T-helper 2 cell treated with Interferon-gamma antibody and Interleukin-4, amounts not matched to agents 5 μg/mL and 100 μg/mL, for 36 hours (primary cell): ENCODE results near the gene SCN8A.
"Not testable (repeated sequence)": the region's sequence is repeated elsewhere in the genome, so short reads cannot be mapped to it uniquely, and the experiment has no call there.

Experiments
- DNase-seq: peaks from one replicate; pipeline ENCODE4 v3.0.0; 2021; ENCODE audit warnings: low spot score
- H3K27ac Mint-ChIP-seq: one replicate; pipeline ENCODE4 v1.8.0; 2021; ENCODE audit warnings: mild to moderate bottlenecking, mixed read lengths
- H3K27me3 Mint-ChIP-seq: one replicate; pipeline ENCODE4 v1.8.0; 2021; ENCODE audit warnings: low read depth, mixed read lengths
- H3K36me3 Mint-ChIP-seq: one replicate; pipeline ENCODE4 v1.8.0; 2021; ENCODE audit warnings: low read depth, mixed read lengths
- H3K4me1 Mint-ChIP-seq: one replicate; pipeline ENCODE4 v1.8.0; 2021; ENCODE audit warnings: low read depth, mixed read lengths
- H3K4me3 Mint-ChIP-seq: one replicate; pipeline ENCODE4 v1.8.0; 2022; ENCODE audit warnings: mild to moderate bottlenecking, moderate library complexity, mixed read lengths
- H3K9me3 Mint-ChIP-seq: one replicate; pipeline ENCODE4 v1.8.0; 2021; ENCODE audit warnings: mixed read lengths

SCN8A gene

DNA sequence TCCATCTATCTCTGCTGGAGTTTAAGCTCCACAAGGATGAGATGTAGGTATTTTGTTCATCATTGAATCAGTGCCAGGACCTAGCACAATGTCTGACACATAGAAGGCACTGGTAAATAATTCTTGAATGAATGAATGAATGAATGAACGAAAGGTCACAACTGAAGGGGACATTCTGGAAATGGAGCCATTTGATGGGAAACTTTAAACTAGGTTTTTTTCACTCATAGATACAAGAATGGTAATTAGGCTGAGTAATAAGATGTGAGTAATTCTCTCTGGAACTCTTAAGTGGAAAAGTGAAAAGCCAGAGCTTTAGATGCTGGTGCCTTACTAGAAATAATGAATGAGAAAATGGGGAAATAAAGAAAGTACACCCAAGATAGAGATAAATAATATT lies 44.3 kb downstream of the SCN8A start:
- DNase-seq = no peak
- Mint-ChIP-seq H3K27me3 (peaks cover 5% of the 10 kb centered on the region), H3K27ac (no peak overlapping the region), H3K9me3 (no peaks in the 10 kb centered on the region), H3K4me3 (no peak overlapping the region), H3K36me3 (no peaks in the 10 kb centered on the region), H3K4me1 (no peaks in the 10 kb centered on the region)

DNA sequence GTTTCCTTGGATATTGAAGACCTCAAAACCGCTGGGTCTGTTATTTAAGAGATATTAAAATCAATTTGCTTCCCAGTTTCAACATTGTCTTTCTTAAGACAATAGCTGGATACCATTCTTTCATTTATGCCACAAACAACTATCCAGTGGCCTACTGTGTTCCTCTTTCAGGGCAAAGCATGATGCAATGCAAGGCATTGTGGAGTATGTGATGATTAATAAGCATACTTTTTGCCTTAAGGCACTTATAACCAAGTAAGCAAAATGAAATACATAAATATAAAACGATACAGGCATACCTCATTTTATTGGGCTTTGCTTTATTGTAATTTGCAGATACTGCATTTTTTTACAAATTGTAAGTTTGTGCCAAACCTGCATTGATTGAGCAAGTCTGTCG lies 45.5 kb downstream of the SCN8A start:
- Mint-ChIP-seq H3K4me1 (no peaks in the 10 kb centered on the region), H3K4me3 (no peak overlapping the region), H3K36me3 (no peaks in the 10 kb centered on the region), H3K27me3 (peaks cover 1% of the 10 kb centered on the region), H3K9me3 (no peaks in the 10 kb centered on the region), H3K27ac (no peak overlapping the region)
- DNase-seq = no peak

DNA sequence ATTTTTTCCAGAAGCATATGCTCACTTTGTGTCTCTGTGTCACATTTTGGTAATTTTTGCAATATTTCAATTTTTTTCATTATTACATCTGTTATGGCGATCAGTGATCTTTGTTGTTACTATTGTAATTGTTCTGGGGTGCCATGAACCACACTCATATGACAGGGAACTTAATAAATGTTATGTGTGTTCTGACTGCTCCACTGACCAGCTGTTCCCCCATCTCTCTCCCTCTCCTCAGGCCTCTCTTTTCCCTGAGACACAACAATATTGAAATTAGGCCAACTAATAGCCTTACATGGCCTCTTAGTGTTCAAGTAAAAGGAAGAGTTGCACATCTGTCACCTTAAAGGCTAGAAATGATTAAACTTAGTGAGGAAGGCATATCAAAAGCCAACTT lies 46.0 kb downstream of the SCN8A start:
- Mint-ChIP-seq H3K27me3 (peaks cover 1% of the 10 kb centered on the region), H3K9me3 (no peaks in the 10 kb centered on the region), H3K36me3 (no peaks in the 10 kb centered on the region), H3K4me3 (no peak overlapping the region), H3K4me1 (no peaks in the 10 kb centered on the region), H3K27ac (no peak overlapping the region)
- DNase-seq = no peak

DNA sequence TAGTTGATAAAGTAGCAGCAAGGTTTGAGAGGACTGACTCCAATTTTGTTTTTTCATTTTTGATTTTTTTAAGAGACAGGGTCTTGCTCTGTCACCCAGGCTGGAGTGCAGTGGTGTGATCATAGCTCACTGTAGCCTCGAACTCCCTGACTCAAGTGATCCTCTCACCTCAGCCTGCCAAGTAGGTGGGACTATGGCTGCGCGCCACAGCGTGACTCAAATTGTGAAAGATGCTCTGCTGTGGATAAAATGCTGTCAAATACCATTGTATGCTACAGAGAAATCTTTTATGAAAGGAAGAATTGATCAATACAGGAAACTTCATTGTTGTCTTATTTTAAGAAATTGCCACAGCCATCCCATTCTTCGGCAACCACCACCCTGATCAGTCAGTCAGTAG lies 48.3 kb downstream of the SCN8A start:
- Mint-ChIP-seq H3K4me1 (no peaks in the 10 kb centered on the region), H3K27me3 (peaks cover 1% of the 10 kb centered on the region), H3K4me3 (no peak overlapping the region), H3K36me3 (no peaks in the 10 kb centered on the region), H3K9me3 (no peaks in the 10 kb centered on the region), H3K27ac (no peak overlapping the region)
- DNase-seq = no peak

DNA sequence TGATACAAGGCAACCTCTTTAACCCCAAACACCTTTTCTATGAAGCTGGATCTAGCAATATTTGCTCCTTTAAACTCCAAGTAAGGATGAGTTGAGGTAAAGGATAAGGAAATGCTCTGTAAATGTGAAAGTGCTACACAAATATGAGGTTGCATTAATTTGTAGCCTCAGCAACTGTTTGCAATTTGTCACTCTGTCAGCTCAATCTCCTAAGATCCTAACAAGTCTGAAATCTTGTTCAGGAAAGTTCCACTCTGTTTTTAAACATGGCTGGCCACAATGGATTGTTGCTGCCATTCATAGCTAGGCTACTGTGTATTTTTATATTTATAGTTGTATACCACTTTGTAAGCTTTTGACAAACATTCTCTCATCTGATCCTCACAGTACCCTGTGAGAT lies 51.3 kb downstream of the SCN8A start:
- Mint-ChIP-seq H3K4me1 (no peaks in the 10 kb centered on the region), H3K36me3 (no peaks in the 10 kb centered on the region), H3K27ac (no peak overlapping the region), H3K9me3 (no peaks in the 10 kb centered on the region), H3K27me3 (no peaks in the 10 kb centered on the region), H3K4me3 (no peak overlapping the region)
- no peak for DNase-seq

DNA sequence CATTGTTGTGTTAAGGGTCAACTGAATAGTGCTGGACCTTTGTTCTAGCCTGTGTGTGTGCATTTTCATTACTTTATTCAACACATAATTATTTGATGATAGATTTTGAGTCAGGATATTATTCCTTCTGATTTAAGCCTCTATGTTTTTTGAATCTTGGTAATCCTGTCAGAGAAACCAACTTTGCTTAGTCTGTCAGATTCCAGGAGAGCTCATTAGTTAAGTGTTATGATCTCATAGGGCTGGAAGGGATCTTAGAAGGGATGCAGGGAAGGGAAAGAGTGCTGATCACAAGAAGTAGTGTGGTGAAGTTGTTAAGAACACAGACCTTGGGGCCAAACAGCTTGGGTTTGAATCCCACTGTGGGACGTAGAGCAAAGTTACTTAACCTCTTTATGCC lies 52.9 kb downstream of the SCN8A start:
- no peak for DNase-seq
- no peaks in the 10 kb centered on the region for H3K4me1 Mint-ChIP-seq
- H3K27ac Mint-ChIP-seq = no peak overlapping the region
- H3K27me3 Mint-ChIP-seq = no peaks in the 10 kb centered on the region
- H3K36me3 Mint-ChIP-seq = no peaks in the 10 kb centered on the region
- H3K4me3 Mint-ChIP-seq = no peak overlapping the region
- no peaks in the 10 kb centered on the region for H3K9me3 Mint-ChIP-seq

DNA sequence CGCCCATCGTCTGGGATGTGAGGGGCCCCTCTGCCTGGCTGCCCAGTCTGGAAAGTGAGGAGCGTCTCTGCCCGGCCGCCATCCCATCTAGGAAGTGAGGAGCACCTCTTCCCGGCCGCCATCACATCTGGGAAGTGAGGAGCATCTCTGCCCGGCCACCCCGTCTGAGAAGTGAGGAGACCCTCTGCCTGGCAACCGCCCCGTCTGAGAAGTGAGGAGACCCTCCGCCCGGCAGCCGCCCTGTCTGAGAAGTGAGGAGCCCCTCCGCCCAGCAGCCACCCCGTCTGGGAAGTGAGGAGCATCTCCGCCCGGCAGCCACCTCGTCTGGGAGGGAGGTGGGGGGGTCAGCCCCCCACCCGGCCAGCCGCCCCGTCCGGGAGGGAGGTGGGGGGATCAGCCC lies 53.7 kb downstream of the SCN8A start:
- H3K9me3 Mint-ChIP-seq, H3K36me3 Mint-ChIP-seq, H3K4me1 Mint-ChIP-seq, H3K27me3 Mint-ChIP-seq, H3K27ac Mint-ChIP-seq, DNase-seq, H3K4me3 Mint-ChIP-seq: not testable (repeated sequence)

DNA sequence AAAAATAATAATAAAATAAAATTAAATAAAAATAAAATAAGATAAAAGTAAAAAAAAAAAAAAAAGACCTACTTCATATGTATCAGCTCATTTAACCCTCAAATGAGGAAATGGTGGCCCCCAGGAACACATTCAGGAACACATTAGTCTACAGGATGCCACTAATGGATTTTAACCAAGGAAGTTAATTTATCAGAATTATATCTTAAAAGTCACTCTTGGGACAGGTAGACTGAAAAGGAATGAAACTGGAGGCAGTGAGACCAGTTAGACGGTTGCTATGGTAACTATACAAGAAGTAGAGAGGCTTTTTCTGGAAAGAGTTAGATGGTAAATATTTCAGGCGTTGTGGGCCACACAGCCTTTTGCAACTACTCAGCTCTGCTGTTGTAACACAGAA lies 54.9 kb downstream of the SCN8A start:
- Mint-ChIP-seq H3K27ac (no peak overlapping the region), H3K4me1 (no peaks in the 10 kb centered on the region), H3K4me3 (no peak overlapping the region), H3K36me3 (no peaks in the 10 kb centered on the region), H3K27me3 (no peaks in the 10 kb centered on the region), H3K9me3 (no peaks in the 10 kb centered on the region)
- DNase-seq = no peak

DNA sequence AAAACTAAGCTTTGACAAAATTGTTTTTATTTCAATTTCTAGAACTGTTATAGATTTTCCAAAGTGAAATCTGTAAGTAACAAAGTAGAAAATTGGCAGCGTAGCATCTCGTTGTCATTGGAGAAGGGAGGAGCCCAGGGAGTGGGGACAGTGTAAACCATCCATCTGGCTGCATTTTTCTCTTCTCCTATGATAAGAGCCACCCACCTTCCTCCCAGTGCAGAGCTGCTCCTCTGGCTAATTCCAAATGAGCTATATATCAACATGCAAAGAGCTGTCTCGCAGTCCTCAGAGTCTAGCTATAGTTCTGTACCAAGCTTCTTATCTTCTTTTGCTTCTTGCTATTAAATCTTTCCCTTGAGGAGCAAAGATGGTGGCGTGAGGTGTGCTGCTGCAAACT lies 56.6 kb downstream of the SCN8A start:
- H3K27me3 Mint-ChIP-seq = peaks cover under 1% of the 10 kb centered on the region
- H3K36me3 Mint-ChIP-seq = no peaks in the 10 kb centered on the region
- no peak overlapping the region for H3K27ac Mint-ChIP-seq
- H3K9me3 Mint-ChIP-seq = no peaks in the 10 kb centered on the region
- DNase-seq = no peak
- no peak overlapping the region for H3K4me3 Mint-ChIP-seq
- H3K4me1 Mint-ChIP-seq = no peaks in the 10 kb centered on the region

DNA sequence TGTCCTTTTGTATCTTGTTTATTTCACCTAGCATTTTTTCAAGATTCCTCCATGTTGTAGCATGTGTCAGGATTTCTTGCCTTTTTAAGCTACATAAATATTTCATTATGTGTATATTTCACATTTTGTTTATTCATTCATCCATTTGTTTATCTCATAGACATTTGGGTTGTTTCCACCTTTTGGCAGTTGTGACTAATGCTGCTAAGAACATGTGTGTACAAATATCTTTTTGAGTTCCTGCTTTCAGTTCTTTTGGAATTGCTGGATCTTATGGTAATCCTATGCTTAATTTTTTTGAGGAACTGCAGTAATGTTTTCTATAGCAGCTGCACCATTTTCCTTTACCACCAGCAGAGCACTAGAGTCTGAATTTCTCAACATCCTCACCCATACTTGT lies 62.4 kb downstream of the SCN8A start:
- Mint-ChIP-seq H3K27ac (no peak overlapping the region), H3K27me3 (peaks cover 32% of the 10 kb centered on the region), H3K9me3 (no peaks in the 10 kb centered on the region), H3K4me1 (no peaks in the 10 kb centered on the region), H3K4me3 (no peak overlapping the region), H3K36me3 (no peaks in the 10 kb centered on the region)
- DNase-seq = no peak

DNA sequence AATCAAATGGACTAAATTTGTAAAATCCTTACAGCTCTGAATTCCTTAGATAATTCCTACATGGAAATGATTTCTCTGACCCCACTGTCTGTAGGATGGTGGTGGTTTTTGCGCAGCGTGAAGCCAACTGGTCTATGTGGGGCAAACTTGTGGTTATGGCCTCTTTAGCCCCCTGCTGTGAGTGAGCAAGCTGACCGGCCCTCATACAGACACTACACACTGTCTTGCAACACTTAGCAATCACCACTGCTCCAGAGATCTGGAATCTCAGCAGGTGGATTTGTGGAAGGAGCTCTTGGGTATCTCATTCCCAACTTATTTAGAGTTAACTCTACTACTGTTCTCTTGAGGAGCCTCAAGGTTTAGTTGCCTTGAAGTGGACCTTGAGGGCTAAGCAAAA lies 70.2 kb downstream of the SCN8A start:
- DNase-seq = no peak
- H3K27ac Mint-ChIP-seq = no peak overlapping the region
- H3K27me3 Mint-ChIP-seq = peaks cover 35% of the 10 kb centered on the region
- H3K36me3 Mint-ChIP-seq = no peaks in the 10 kb centered on the region
- no peaks in the 10 kb centered on the region for H3K4me1 Mint-ChIP-seq
- no peak overlapping the region for H3K4me3 Mint-ChIP-seq
- H3K9me3 Mint-ChIP-seq = no peaks in the 10 kb centered on the region

DNA sequence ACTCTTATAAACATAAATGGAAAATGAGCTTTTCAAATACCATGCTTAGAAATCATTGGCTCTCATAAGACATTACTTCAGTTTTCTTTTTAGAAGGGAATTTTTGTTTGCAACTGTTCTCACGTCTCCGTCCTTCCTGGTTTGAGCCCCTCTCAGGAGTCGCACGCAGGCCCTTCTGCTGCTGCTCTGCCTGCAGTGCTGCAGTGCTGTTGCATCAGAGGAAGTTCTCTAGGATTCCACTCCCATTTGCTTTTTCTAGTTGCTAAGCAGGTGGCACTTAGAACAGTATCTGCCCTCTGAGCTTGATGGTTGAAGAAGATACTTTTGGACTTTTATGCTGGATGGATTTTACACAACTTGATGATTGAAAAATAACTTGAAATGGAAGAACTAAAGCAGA lies 70.8 kb downstream of the SCN8A start:
- no peaks in the 10 kb centered on the region for H3K36me3 Mint-ChIP-seq
- no peaks in the 10 kb centered on the region for H3K9me3 Mint-ChIP-seq
- peaks cover 32% of the 10 kb centered on the region for H3K27me3 Mint-ChIP-seq
- no peak overlapping the region for H3K27ac Mint-ChIP-seq
- H3K4me3 Mint-ChIP-seq = no peak overlapping the region
- no peak for DNase-seq
- H3K4me1 Mint-ChIP-seq = no peaks in the 10 kb centered on the region

DNA sequence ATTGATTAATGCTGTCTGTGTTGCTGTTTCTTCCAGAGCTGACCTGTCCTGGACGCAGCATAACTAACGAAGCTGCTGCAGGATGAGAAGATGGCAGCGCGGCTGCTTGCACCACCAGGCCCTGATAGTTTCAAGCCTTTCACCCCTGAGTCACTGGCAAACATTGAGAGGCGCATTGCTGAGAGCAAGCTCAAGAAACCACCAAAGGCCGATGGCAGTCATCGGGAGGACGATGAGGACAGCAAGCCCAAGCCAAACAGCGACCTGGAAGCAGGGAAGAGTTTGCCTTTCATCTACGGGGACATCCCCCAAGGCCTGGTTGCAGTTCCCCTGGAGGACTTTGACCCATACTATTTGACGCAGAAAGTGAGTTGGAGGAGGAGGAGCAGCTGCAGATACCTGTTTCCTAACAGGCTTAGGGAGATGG lies 71.7 kb downstream of the SCN8A start:
- DNase-seq = no peak
- Mint-ChIP-seq H3K4me1 (no peaks in the 10 kb centered on the region), H3K27ac (no peak overlapping the region), H3K36me3 (no peaks in the 10 kb centered on the region), H3K4me3 (no peak overlapping the region), H3K9me3 (no peaks in the 10 kb centered on the region), H3K27me3 (peaks cover 27% of the 10 kb centered on the region)

DNA sequence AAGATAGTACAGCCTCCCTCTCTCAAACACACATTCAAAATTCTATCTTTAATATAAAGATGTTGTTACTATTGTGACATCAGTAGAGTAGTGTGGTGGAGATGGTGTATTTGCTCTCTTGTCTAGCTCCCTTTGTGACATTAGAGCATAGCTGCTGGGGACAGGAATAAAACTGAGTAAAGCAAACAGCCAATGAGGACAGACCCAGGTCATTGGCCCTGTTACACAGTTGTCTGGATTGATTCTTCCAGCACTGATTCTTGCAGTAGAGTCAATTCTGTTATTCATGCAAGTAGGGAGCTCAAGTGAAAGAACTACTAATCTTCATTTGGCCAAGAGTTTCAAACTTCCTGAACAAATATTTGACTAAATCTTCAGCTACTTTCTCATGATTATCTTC lies 72.4 kb downstream of the SCN8A start:
- H3K36me3 Mint-ChIP-seq = no peaks in the 10 kb centered on the region

DNA sequence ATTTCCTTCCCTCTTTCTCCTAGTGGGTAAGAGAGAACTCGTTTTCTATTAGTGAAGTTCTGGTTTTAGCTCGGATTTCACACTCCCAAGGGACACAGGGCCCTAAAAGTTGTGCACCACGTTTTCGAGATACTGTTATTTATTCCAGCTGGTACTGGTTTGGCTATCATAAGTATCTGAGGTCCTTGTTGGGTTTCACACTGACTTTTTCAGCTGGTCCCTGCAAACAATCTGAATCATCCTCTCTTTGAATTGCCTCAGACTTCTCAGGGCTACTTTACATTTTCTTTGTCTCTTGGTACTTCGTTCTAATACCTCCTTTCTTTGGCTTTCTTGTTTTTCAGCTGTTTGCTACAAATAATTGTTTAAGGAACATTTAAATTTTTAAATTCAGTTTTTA lies 75.7 kb downstream of the SCN8A start:
- H3K27me3 Mint-ChIP-seq = peaks cover 14% of the 10 kb centered on the region
- H3K36me3 Mint-ChIP-seq = no peaks in the 10 kb centered on the region
- no peak for DNase-seq
- no peaks in the 10 kb centered on the region for H3K9me3 Mint-ChIP-seq
- peaks cover 3% of the 10 kb centered on the region for H3K4me1 Mint-ChIP-seq
- H3K4me3 Mint-ChIP-seq = no peak overlapping the region
- H3K27ac Mint-ChIP-seq = no peak overlapping the region

More for the DNA sequence above, 72.4 kb downstream of the SCN8A start:
- H3K27me3 Mint-ChIP-seq = peaks cover 23% of the 10 kb centered on the region
- H3K9me3 Mint-ChIP-seq = no peaks in the 10 kb centered on the region
- H3K4me3 Mint-ChIP-seq = no peak overlapping the region
- H3K4me1 Mint-ChIP-seq = no peaks in the 10 kb centered on the region
- no peak for DNase-seq
- no peak overlapping the region for H3K27ac Mint-ChIP-seq

DNA sequence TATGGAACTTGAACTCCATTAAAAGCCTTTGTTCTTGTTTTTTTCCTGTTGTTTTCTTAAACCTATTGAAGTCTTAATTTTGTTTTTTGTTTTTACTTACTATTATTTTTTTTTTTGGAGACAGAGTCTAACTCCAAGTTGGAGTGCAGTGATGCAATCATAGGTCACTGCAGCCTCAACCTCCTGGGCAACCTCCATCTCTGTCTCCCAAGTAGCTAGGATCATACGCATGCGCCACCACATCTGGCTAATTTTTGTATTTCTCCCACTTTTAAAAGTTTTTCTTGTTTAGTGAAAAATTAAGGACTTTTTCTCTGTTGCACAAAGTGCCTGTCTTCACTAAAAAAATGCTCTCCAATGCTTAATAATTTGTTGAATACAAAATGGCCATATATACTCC lies 76.2 kb downstream of the SCN8A start:
- no peak for DNase-seq
- Mint-ChIP-seq H3K27ac (no peak overlapping the region), H3K9me3 (no peaks in the 10 kb centered on the region), H3K27me3 (peaks cover 15% of the 10 kb centered on the region), H3K4me1 (peaks cover 3% of the 10 kb centered on the region), H3K36me3 (no peaks in the 10 kb centered on the region), H3K4me3 (no peak overlapping the region)
